GM18907 (cell line): ENCODE results near the gene RPL10A.
"Not testable (repeated sequence)": the region's sequence is repeated elsewhere in the genome, so short reads cannot be mapped to it uniquely, and the experiment has no call there.

Experiments
- ATAC-seq: cut with Tn5 transposase; IDR thresholded peaks from one replicate; pipeline ENCODE4 v1.9.1; 2021; ENCODE audit warnings: mild to moderate bottlenecking, moderate library complexity; ENCODE audit not compliant: unreplicated experiment

RPL10A gene

DNA sequence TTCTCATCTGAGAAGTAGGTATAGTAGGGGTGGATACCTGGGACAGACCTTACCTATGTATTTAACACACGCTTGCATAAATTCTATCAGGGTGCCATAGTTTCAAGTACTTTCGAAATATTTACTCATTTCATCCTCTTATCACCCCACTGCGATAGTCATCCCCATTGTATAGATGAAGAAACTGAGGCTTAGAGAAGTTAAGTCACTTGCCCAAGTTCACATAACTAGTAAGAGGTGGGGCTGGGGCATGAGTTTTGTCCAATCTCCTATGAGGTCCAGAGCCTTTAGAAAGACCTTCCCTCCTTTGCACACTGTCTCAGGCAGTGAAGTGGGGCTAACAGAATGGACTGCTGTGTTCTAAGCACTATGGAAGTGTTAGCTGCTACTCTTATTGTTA, 38.3 kb downstream of the RPL10A start:
- no peak for ATAC-seq

DNA sequence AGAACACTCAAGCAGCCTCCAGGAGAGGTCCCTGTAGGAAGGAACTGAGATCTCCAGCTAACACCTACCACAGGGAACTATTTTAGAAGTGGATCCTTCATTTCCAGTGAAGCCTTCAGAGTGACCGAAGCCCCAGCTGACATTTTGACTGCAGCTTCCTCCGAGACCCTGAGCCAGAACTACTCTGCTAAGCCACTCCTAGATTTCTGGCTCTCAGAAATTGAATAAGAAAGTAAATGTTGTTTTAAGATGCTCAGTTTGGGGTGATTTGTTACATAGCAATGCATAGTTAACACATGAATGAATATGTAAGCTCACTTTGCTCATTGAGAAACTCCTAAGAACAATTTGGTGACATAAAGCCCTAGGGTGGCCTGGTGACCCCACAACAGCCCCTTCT, 39.0 kb downstream of the RPL10A start:
- no peak for ATAC-seq

DNA sequence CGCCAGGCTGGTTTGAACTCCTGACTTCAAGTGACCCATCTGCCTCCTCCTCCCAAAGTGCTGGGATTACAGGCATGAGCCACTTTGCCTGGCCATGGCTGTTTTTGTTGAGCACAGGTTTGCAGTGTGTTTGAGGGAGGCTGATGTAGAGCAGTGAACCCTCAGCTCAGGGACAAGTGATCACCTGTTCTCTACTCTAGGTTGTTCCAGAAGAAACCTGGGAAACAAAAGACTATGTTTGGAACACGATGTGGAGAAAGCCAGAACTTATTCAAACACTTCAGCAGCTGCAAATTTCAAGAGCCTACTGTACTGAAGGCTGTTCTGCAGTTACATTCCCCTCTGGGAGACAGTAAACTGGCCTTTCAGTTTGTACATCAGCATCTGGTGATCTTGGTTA, 39.8 kb downstream of the RPL10A start:
- no peak for ATAC-seq

DNA sequence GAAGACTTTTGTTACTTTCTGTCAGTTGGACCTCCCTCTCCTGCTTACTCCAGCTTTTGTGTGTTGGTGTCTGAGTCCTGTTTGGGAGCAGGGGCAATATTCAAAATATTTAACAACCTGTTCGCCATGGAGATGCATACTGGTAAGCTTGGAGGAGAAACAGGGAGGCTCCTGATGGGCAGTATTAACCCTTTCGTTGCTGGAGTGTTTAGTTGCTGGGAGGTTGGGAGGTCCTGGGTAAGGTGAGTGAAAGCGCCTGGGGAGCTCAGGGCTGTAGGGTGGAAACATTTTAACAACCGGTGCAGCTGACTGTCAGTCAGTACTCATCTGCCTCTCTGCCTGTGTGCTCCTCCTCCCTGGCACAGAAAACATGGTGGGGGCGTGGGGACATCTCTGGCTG, 40.3 kb downstream of the RPL10A start:
- no peak for ATAC-seq

DNA sequence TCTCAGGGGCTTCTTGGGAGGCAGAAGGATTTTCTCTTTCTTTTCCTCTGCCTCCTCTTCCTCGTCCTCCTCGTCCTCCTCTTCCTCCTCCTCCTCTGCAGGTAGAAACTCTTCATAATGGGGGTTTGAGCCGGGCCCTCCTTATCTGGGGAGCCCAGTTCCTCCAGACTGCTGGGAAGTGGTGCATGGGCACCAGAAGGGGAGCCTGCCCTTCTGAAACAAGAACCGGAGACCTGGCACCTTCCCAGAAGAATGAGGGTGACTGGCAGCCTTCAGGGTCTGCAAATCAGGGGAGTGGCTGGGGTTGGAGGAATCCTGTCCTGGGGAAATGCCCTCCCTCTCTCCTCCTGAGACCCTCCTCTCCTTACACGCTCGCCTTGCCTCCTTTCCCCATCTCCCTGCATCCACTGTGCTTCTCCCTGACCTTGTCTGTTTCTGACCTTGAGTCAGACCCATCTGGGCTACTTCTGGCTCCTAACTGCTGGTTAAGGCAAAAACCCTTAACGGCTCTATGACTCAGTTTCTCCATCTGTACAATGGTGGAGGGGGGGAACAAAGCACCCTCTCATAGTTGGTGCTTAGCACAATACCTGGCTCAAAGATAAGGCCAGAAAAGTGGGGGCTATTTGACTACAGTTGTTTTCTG, 42.8 kb downstream of the RPL10A start:
- ATAC-seq, result no peak

DNA sequence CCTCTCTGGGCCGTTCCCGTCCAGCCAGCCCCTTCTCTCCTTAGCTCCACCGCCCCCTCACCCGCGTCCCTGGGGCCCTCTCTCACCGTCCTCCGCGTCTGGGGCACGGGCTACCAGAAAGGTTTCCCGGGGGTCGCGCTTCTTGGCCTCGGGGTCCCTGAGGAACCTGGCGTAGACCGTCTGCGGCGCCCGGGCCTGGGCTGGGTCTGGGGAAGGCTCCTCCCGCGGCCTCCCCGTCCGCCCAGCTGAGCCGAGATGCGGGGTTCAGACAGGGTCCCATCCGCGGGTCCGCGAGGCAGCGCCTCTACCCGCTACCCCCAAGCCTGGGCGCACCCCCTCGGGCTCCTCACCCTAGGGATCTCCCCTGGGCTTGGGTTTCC, 43.4 kb downstream of the RPL10A start:
- ATAC-seq, result no peak

DNA sequence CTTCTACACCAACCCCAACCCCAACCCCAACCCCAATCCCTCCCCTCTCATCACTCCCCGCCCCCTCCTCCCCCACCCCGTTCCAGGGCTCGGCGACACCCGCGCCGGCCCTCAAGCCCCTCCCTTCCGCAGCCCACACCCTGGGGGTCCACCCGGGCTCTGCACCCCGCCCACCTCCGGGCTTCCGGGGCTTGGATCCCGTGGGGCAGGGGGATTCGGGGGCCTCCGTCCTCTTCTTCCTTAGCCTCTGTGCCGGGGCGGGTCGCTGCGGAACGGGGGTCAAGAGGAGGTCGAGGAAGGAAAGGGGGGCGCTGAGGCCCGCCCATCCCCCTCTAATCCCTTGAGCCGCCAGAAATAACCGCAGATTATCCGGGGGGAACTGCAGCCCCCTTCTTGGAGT, 43.8 kb downstream of the RPL10A start:
- ATAC-seq, result no peak

DNA sequence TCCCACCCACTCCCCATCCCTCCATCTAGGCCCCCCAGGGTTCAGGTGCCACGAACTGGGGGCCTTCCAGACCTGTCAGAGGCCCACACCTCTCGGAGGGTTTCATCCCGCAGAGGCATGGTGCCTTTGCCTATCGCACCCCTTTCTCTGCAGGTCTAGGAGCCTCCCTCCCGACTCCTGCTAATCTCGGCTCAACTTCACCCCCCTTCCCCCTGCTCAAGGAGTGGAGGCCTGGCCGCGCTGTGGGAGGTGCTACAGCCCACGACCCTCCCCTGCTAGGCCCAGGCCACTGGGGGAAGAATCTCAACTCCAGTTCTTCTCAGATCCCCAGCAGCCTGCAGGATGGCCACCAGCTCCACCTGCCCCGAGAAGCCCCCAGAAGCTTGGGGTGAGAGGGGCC, 44.5 kb downstream of the RPL10A start, which contains the start of gene TULP1:
Gene TULP1 (minus strand): TSS at position 157 of the 400 bp plus-strand sequence. CDS start 38 bp downstream, at position 119.
- no peak for ATAC-seq

DNA sequence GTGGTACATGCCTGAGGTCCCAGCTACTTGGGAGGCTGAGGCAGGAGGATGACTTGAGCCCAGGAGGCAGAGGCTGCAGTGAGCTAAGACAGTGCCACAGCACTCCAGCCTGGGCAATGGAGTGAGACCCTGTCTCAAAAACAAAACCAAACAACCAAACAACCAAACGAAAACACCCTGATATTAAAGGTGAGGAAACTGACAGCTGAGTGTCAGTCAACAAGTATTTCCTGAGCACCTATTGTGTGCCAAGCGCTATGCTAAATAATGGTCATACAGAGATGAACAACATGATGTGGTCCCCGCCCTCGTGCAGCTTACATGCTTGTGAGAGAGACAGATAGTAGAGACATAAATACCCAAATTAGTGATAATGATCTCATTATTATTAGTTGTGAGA, 46.4 kb downstream of the RPL10A start:
- no peak for ATAC-seq

DNA sequence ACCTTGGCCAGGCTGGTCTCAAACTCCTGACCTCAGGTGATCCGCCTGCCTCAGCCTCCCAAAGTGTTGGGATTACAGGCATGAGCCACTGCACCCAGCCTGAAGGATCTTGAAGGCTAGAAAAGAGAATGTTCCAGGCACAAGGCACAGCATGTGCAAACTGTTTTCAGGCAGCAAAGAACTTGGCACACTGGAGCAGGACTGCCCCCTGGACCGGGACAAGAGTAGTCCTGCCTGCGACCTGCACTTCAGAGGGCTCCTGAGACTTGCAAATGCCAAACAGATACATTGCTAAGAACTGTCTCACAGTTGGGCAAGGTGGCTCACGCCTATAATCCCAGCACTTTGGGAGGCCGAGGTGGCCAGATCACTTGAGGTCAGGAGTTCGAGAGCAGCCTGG, 47.7 kb downstream of the RPL10A start:
- not testable (repeated sequence) for ATAC-seq

DNA sequence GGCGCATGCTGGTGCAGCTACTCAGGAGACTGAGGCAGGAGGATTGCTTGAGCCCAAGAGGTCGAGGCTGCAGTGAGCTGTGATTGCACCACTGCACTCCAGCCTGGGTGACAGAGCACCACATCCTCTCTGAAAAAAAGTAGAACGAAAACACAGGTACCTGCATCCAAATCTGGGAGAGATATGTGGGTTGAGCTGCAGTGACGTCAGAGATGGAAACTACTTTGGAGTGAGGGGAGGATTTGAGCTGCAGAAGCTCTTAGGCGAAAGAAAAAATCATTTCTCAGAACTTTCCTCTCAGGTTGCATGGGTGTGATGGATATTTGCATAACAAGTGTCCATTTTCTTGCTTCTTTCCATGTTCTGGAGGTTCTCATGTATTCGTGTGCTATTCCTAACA, 48.5 kb downstream of the RPL10A start:
- ATAC-seq, result no peak

DNA sequence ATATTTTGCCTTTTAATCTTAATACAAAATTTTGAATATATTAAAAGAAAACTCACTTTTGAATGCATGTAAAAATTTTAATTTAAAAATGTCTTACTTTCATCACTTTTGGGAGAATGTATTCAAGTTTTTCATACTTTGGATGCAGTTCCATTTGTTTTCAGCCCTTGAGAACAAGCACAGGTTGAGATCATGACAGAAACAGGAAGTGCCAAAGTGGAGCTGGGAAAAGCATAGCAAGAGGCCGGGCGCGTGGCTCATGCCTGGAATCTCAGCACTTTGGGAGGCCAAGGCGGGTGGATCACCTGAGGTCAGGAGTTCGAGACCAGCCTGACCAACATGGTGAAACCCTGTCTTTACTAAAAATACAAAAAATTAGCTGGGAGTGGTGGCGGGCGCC, 49.8 kb downstream of the RPL10A start:
- not testable (repeated sequence) for ATAC-seq

DNA sequence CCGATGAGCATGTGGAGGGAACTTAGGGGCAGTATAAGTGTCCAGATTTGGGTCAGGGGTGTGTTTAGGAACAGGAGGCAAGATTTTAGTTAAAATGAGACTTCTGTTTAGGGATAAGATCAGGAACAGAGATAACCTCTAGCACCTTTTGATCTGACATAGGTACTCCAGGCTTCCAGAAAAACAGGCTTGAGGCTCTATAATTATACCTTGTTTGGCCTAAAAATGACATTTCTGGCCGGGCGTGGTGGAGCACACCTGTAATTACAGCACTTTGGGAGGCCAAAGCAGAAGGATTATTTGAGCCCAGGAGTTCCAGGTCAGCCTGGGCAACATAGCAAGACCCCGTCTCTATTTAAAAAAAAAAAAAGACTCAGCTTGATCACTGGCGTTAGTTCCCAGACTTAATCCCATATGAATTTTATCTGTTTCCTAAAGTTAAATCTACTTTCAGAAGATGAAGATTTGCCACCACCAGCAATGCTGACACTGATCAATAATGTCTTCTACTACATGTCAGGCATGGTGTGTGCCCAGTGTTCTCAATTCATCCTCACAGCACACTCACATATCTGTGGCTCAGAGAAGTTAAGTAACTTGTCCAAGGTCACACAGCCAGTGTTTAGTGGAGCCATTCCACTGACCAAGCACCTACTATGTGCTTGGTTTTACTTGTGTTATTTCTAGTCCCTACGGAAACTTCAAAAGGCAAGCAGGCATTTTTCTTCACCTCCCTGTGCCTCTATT, 50.5 kb downstream of the RPL10A start:
- ATAC-seq, result no peak

DNA sequence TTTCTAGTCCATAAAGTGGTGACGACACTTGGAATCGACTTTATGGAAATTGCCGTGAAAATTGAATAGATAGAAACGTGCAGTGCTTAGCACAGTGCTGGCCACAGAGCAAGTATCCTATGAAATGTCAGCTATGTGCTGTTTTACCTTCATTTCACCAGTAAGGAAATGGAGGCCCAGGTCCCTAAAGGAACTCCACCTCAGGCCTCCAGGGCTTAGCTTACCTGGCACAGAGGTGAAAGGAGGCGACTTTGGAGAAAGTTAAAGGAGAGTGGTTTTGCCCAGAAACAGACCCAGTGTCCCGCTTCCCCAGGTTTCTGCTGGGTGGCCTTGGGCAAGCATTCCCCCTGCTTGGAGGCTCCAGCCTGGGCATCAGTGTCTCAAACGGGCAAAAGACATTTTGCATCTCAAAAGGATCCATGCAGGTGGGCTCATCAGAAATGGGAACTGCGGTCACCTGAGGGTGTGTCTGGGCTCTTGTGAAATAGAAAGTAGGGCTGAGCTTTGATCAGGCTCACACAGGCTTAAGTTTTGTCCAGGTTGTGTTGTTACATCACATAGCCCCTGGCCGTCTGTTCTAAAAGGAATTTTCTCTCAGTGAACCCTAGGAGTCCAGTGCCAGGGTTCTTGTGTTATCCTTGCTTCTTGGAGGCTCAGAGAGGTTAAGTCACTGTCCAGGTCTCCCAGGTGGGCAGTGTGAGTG, 51.3 kb downstream of the RPL10A start:
- ATAC-seq, result no peak
